HFFc6 (cell line): ENCODE results near the gene TRAF7. TPM values are rescaled to one million over a fixed set of nuclear protein-coding genes. Genes with fewer than 3 reads are reported as not detected.

Experiments
- DNase-seq: peaks from one replicate; pipeline ENCODE4 v3.0.0-alpha.2; 2018
- H3K27ac Mint-ChIP-seq: 2 replicates; pipeline ENCODE4 v1.8.0; 2020; ENCODE audit warnings: mild to moderate bottlenecking, mixed read lengths
- H3K27me3 Mint-ChIP-seq: 2 replicates; pipeline ENCODE4 v1.8.0; 2021; ENCODE audit warnings: mild to moderate bottlenecking, moderate library complexity, mixed read lengths; ENCODE audit not compliant: insufficient read depth
- H3K36me3 Mint-ChIP-seq: 2 replicates; pipeline ENCODE4 v1.8.0; 2021; ENCODE audit warnings: low read depth, mixed read lengths
- H3K4me1 Mint-ChIP-seq: 2 replicates; pipeline ENCODE4 v1.8.0; 2020; ENCODE audit warnings: low read depth, mixed read lengths
- H3K4me3 Mint-ChIP-seq: 2 replicates; pipeline ENCODE4 v1.8.0; 2020; ENCODE audit warnings: mild to moderate bottlenecking, moderate library complexity, mixed read lengths
- H3K9me3 Mint-ChIP-seq: 2 replicates; pipeline ENCODE4 v1.8.0; 2020; ENCODE audit warnings: mild to moderate bottlenecking, mixed read lengths
- total RNA-seq, 6 experiments: library from RNA; stranded (reverse); fragmentation: NEBNext Ultra II Directional; extraction: Animal tissue kit (Norgen Biotek cat#: 25700); gene quantifications; 2 replicates in 1 of 6; 3 replicates in 5 of 6; pipeline ENCODE4 v1.2.3, GENCODE V29; 2021
- TF ChIP-seq, protein P1 (sequence below): fragments of 200-600 bp; sonication (generic); IDR thresholded peaks from 2 replicates; pipeline ENCODE4 v1.5.0; 2021; ENCODE audit warnings: antibody characterized with exemption, mild to moderate bottlenecking

The TRAF7 gene
- total RNA-seq, 6 experiments from 2014 or later, result 81.4 to 88.3 (median 85.3) TPM

- H3K27ac Mint-ChIP-seq, result no peak overlapping the region
- H3K36me3 Mint-ChIP-seq, result peaks cover 6% of the 10 kb centered on the region; the same call in 1 of the 2 replicates
Measured at GRCh38 chr16:2147378-2147777, 8.2 kb upstream of the TRAF7 start.

GRCh38 chr16:2147981-2148671 lies 7.5 kb upstream of the TRAF7 start, which contains the start of gene RAB26:
Gene RAB26, plus strand, starts transcription at chr16:2148625. Its CDS starts 159 bp downstream, at chr16:2148784.
- peak within 1 kb of the TSS; percentile 57 for H3K27ac Mint-ChIP-seq
- H3K4me3 Mint-ChIP-seq, result peak within 1 kb of the TSS; percentile 72
- DNase-seq, result no peak
- peaks cover 9% of the 10 kb centered on the region for H3K36me3 Mint-ChIP-seq
- TF ChIP-seq, protein P1, sequence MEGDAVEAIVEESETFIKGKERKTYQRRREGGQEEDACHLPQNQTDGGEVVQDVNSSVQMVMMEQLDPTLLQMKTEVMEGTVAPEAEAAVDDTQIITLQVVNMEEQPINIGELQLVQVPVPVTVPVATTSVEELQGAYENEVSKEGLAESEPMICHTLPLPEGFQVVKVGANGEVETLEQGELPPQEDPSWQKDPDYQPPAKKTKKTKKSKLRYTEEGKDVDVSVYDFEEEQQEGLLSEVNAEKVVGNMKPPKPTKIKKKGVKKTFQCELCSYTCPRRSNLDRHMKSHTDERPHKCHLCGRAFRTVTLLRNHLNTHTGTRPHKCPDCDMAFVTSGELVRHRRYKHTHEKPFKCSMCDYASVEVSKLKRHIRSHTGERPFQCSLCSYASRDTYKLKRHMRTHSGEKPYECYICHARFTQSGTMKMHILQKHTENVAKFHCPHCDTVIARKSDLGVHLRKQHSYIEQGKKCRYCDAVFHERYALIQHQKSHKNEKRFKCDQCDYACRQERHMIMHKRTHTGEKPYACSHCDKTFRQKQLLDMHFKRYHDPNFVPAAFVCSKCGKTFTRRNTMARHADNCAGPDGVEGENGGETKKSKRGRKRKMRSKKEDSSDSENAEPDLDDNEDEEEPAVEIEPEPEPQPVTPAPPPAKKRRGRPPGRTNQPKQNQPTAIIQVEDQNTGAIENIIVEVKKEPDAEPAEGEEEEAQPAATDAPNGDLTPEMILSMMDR, result no peak
- peaks cover 22% of the 10 kb centered on the region for H3K27me3 Mint-ChIP-seq
- peaks cover 28% of the 10 kb centered on the region for H3K4me1 Mint-ChIP-seq
- no peaks in the 10 kb centered on the region for H3K9me3 Mint-ChIP-seq

More at GRCh38 chr16:2147378-2147777, 8.2 kb upstream of the TRAF7 start:
- peaks cover 28% of the 10 kb centered on the region for H3K4me1 Mint-ChIP-seq
- peaks cover 18% of the 10 kb centered on the region for H3K27me3 Mint-ChIP-seq
- TF ChIP-seq, protein P1, result no peak
- H3K4me3 Mint-ChIP-seq, result no peak overlapping the region
- DNase-seq, result no peak
- H3K9me3 Mint-ChIP-seq, result no peaks in the 10 kb centered on the region

GRCh38 chr16:2148714-2149629 lies 6.6 kb upstream of the TRAF7 start:
- no peaks in the 10 kb centered on the region for H3K9me3 Mint-ChIP-seq
- H3K36me3 Mint-ChIP-seq, result peaks cover 17% of the 10 kb centered on the region
- no peak for DNase-seq
- H3K4me3 Mint-ChIP-seq, result peak overlapping the region; percentile 72
- H3K4me1 Mint-ChIP-seq, result peaks cover 28% of the 10 kb centered on the region
- peaks cover 30% of the 10 kb centered on the region for H3K27me3 Mint-ChIP-seq
- TF ChIP-seq, protein P1, result peak; percentile 25; the same call in 1 of the 2 replicates
- H3K27ac Mint-ChIP-seq, result peak overlapping the region; percentile 57

DNA sequence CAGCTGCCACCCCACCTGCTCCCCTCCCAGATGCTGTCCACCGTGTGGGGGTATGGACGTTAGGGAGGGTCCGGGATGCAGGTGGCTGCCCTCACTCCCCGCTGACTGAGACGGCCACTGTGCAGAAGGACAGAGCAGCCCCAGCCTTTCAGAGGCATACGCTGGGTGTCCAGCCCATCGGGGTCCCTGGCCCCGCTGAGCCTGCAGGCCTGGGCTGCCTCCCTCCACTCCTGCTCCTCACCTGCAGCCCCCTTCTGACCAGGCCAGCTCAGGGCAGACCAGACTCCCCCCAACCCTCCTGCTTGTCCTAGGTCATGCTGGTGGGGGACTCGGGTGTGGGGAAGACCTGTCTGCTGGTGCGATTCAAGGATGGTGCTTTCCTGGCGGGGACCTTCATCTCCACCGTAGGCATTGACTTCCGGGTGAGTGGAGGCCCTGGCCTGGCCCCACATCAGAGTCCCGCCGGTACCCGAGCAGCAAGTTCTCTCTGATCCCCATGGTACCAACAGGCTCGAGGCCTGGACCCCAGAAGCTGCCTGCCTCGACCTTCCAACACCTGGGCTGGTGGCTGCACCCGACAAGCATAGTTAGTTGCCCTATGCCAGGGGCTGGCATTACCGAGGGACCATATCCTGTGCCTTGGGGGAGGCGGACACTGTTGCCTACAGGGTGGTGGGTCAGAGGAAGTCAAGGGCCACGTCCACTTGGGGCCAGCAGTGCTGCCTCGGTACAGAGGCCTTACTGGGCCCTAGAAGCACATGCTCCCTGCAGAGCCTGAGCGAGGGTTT lies 5.8 kb upstream of the TRAF7 start:
- peak overlapping the region; percentile 69 for H3K27ac Mint-ChIP-seq

More for the DNA sequence above, 5.8 kb upstream of the TRAF7 start:
- Mint-ChIP-seq H3K4me3 (peak overlapping the region; percentile 72; the same call in 1 of the 2 replicates), H3K9me3 (peaks cover 5% of the 10 kb centered on the region; the same call in 1 of the 2 replicates), H3K36me3 (peaks cover 26% of the 10 kb centered on the region), H3K27me3 (peaks cover 38% of the 10 kb centered on the region), H3K4me1 (peaks cover 28% of the 10 kb centered on the region)
- TF ChIP-seq, protein P1, result no peak
- no peak for DNase-seq
